Panc1 (cell line): ENCODE results near the gene RANBP1.

ENCODE experiments used
- CTCF ChIP-seq: fragments of 450-650 bp; IDR thresholded peaks from 2 replicates; pipeline ENCODE4 v1.5.1; 2017; ENCODE audit warnings: mild to moderate bottlenecking
- POLR2AphosphoS5 ChIP-seq: IDR thresholded peaks from 2 replicates; pipeline ENCODE4 v1.6.1; 2012; ENCODE audit warnings: mild to moderate bottlenecking, low read depth, low read length, moderate library complexity
- REST ChIP-seq, 2 experiments: IDR thresholded peaks; 2 replicates each; pipeline ENCODE4 v1.6.1; 2011 to 2012; ENCODE audit warnings: low read depth in 2 of 2, control low read depth in 1 of 2, low read length in 1 of 2, mild to moderate bottlenecking in 1 of 2, moderate library complexity in 1 of 2; ENCODE audit not compliant: insufficient read depth in 1 of 2
- SIN3A ChIP-seq: IDR thresholded peaks from 2 replicates; pipeline ENCODE4 v1.6.1; 2012; ENCODE audit warnings: low read depth, mild to moderate bottlenecking, low read length, moderate library complexity, borderline replicate concordance; ENCODE audit not compliant: insufficient read depth
- TCF7L2 ChIP-seq: IDR thresholded peaks from 2 replicates; pipeline ENCODE4 v1.6.1; 2011; ENCODE audit warnings: mild to moderate bottlenecking, low read depth, low read length, inconsistent platforms

DNA sequence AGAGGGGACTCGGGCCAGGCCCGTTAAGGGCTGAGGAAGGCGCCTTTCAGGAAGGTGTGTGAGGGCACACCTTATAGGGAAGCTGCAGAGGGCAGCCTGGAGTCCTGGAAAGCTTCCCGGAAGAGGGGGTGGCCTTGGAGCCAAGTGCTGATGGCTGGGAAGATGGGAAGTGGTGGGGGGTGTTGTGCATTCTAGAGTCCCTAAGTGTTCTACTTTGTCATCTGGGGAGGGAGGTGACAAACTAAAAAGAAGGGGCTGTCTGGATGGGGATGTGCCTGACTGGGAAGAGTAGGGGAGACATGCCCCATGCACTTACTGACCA, 22.5 kb downstream of the RANBP1 start:
- TF ChIP-seq CTCF = no peak
- TF ChIP-seq TCF7L2 = no peak
- no peak for TF ChIP-seq REST (IDR thresholded peaks at IDR 0.05; ENCODE audit: insufficient read depth in 1 of 2, low read depth in 2 of 2, low read length in 1 of 2)
- no peak for TF ChIP-seq POLR2AphosphoS5
- TF ChIP-seq SIN3A = no peak
